Upper lobe of right lung (tissue), 1 donor: Measurements from ENCODE around the gene ICE1. TPM values are rescaled to one million over a fixed set of nuclear protein-coding genes. Genes with fewer than 3 reads are reported as not detected.

Source experiments
- ATAC-seq: fragments of 200-7000 bp; cut with Tn5 transposase; one replicate; pipeline ENCODE4 v1.9.1; 2020; ENCODE audit warnings: mild to moderate bottlenecking, moderate library complexity
- DNase-seq: peaks from one replicate; pipeline ENCODE4 v3.0.0-alpha.2; 2020
- H3K27ac ChIP-seq: fragments of 200-600 bp; one replicate; pipeline ENCODE4 v1.8.0; 2022
- H3K27me3 ChIP-seq: fragments of 200-600 bp; one replicate; pipeline ENCODE4 v1.8.0; 2022; ENCODE audit warnings: mild to moderate bottlenecking
- H3K36me3 ChIP-seq: fragments of 200-600 bp; one replicate; pipeline ENCODE4 v1.8.0; 2022
- H3K4me1 ChIP-seq: fragments of 200-600 bp; one replicate; pipeline ENCODE4 v1.8.0; 2022
- H3K4me3 ChIP-seq: fragments of 200-600 bp; one replicate; pipeline ENCODE4 v1.8.0; 2022; ENCODE audit warnings: mild to moderate bottlenecking
- H3K9me3 ChIP-seq: fragments of 200-600 bp; one replicate; pipeline ENCODE4 v1.8.0; 2022
- intact Hi-C: fragments of 100-400 bp; cut with DNase I; formaldehyde crosslinking; loops from one replicate; pipeline ENCODE4 v1.11.0; 2022
- total RNA-seq: library from RNA; stranded (reverse); fragmentation: NEBNext Ultra II Directional; extraction: Animal tissue kit (Norgen Biotek cat#: 25700); gene quantifications from one replicate; pipeline ENCODE4 v1.2.1, GENCODE V29; 2021
- TF ChIP-seq, protein P1 (sequence below): fragments of 200-600 bp; IDR thresholded peaks from one replicate; pipeline ENCODE4 v1.8.0; 2022; ENCODE audit warnings: antibody characterized with exemption
- donor health status: DM: no; HTN: yes; CAD: no; lungs with severe emphysema.

Gene ICE1
- total RNA-seq, 1 donor from 2014 or later = 28.5 TPM

DNA sequence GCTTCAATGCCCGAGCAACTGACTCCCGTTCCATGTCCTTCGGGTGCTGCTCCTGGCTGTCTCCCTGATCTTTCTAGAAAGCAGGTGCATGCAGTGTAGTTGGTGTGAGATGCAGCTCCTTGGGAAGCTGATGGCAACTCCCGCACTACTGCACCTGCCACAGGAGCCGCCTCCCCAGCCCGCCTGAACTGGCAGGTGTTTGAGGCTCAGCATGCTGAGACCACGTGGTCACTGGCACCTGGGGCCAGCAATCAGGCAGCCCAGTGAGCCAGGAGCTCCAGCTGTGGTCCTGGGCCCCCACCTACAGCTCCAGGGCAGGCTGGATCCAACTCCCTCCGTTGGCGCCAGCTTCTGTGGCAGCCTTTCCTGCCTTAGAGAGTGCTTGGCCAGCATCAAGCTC is 111.5 kb downstream of the ICE1 start:
- TF ChIP-seq, protein P1, sequence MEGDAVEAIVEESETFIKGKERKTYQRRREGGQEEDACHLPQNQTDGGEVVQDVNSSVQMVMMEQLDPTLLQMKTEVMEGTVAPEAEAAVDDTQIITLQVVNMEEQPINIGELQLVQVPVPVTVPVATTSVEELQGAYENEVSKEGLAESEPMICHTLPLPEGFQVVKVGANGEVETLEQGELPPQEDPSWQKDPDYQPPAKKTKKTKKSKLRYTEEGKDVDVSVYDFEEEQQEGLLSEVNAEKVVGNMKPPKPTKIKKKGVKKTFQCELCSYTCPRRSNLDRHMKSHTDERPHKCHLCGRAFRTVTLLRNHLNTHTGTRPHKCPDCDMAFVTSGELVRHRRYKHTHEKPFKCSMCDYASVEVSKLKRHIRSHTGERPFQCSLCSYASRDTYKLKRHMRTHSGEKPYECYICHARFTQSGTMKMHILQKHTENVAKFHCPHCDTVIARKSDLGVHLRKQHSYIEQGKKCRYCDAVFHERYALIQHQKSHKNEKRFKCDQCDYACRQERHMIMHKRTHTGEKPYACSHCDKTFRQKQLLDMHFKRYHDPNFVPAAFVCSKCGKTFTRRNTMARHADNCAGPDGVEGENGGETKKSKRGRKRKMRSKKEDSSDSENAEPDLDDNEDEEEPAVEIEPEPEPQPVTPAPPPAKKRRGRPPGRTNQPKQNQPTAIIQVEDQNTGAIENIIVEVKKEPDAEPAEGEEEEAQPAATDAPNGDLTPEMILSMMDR = no peak
- H3K27ac ChIP-seq = no peak overlapping the region
- H3K27me3 ChIP-seq = no peaks in the 10 kb centered on the region
- H3K36me3 ChIP-seq = no peaks in the 10 kb centered on the region
- no peaks in the 10 kb centered on the region for H3K9me3 ChIP-seq
- no peak for ATAC-seq
- H3K4me1 ChIP-seq = no peaks in the 10 kb centered on the region
- intact Hi-C loops = no loop called here
- no peak overlapping the region for H3K4me3 ChIP-seq
- no peak for DNase-seq

- DNase-seq = no peak
- Histone ChIP-seq H3K27me3 (no peaks in the 10 kb centered on the region), H3K27ac (no peak overlapping the region), H3K4me1 (no peaks in the 10 kb centered on the region), H3K9me3 (no peaks in the 10 kb centered on the region), H3K36me3 (no peaks in the 10 kb centered on the region), H3K4me3 (no peak overlapping the region)
- ATAC-seq = no peak
- TF ChIP-seq, protein P1 = no peak
- intact Hi-C loops = no loop called here
Observed at GRCh38 chr5:5534333-5534732, 111.9 kb downstream of the ICE1 start.

DNA sequence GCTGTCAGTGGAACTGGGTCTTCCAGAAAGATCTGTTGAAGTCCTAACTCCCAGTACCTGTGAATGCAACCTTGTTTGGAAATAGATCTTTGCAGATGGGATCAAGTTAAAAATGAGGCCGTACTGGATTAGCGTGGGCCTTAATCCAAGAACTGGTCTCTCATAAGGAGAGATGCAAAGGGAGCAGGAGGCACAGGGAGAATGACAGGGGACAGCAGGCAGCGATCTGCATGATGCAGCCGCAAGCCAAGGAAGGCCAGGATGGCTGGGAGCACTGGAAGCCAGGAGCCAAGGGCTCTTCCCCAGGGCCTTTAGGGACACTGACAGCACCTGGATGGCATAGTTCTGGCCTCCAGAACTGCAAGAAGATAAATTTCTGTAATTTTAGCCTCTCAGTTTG is 114.4 kb downstream of the ICE1 start:
- intact Hi-C loops = no loop called here
- Histone ChIP-seq H3K4me1 (no peaks in the 10 kb centered on the region), H3K27me3 (no peaks in the 10 kb centered on the region), H3K36me3 (no peaks in the 10 kb centered on the region), H3K27ac (no peak overlapping the region), H3K9me3 (no peaks in the 10 kb centered on the region), H3K4me3 (no peak overlapping the region)
- TF ChIP-seq, protein P1 = no peak
- ATAC-seq (no peak), DNase-seq (no peak)

GRCh38 chr5:5537426-5537825 is 114.9 kb downstream of the ICE1 start:
- Histone ChIP-seq H3K4me1 (no peaks in the 10 kb centered on the region), H3K27me3 (no peaks in the 10 kb centered on the region), H3K4me3 (no peak overlapping the region), H3K27ac (no peak overlapping the region), H3K36me3 (no peaks in the 10 kb centered on the region), H3K9me3 (no peaks in the 10 kb centered on the region)
- TF ChIP-seq, protein P1 = no peak
- no peak for ATAC-seq
- no peak for DNase-seq
- intact Hi-C loops = no loop called here

GRCh38 chr5:5539590-5539989 is 117.1 kb downstream of the ICE1 start:
- no peak overlapping the region for H3K4me3 ChIP-seq
- no peaks in the 10 kb centered on the region for H3K4me1 ChIP-seq
- intact Hi-C loops = no loop called here
- ATAC-seq (no peak), DNase-seq (no peak)
- no peak overlapping the region for H3K27ac ChIP-seq
- TF ChIP-seq, protein P1 = no peak
- H3K9me3 ChIP-seq = no peaks in the 10 kb centered on the region
- H3K27me3 ChIP-seq = no peaks in the 10 kb centered on the region
- no peaks in the 10 kb centered on the region for H3K36me3 ChIP-seq
